Esophagus squamous epithelium (tissue), 4 donors: Measurements from ENCODE around the gene HINT1.

Source experiments
- POLR2A ChIP-seq, 4 donors: fragments of 450-650 bp; IDR thresholded peaks; one replicate each; pipeline ENCODE4 v1.6.1; 2017; ENCODE audit warnings: antibody characterized with exemption in 4 of 4, mild to moderate bottlenecking in 4 of 4, moderate library complexity in 3 of 4
- TF ChIP-seq, protein P1 (sequence below), 6 experiments: fragments of 450-650 bp in 4 of 6; fragments of 200-600 bp in 2 of 6; sonication (generic) in 2 of 6; IDR thresholded peaks; one replicate each; pipeline ENCODE4 v1.5.1; 2016 to 2019; ENCODE audit warnings: antibody characterized with exemption in 6 of 6, mild to moderate bottlenecking in 4 of 6, moderate library complexity in 4 of 6

GRCh38 chr5:131170540-131171275, 5.7 kb upstream of the HINT1 start, which contains the start of gene LYRM7:
- TF ChIP-seq, protein P1, sequence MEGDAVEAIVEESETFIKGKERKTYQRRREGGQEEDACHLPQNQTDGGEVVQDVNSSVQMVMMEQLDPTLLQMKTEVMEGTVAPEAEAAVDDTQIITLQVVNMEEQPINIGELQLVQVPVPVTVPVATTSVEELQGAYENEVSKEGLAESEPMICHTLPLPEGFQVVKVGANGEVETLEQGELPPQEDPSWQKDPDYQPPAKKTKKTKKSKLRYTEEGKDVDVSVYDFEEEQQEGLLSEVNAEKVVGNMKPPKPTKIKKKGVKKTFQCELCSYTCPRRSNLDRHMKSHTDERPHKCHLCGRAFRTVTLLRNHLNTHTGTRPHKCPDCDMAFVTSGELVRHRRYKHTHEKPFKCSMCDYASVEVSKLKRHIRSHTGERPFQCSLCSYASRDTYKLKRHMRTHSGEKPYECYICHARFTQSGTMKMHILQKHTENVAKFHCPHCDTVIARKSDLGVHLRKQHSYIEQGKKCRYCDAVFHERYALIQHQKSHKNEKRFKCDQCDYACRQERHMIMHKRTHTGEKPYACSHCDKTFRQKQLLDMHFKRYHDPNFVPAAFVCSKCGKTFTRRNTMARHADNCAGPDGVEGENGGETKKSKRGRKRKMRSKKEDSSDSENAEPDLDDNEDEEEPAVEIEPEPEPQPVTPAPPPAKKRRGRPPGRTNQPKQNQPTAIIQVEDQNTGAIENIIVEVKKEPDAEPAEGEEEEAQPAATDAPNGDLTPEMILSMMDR (IDR thresholded peaks at IDR 0.05), result peak in 1 of 6 experiments; percentile 21
- peak in 3 of 4 donors; percentile 51 to 76 (median 68) for TF ChIP-seq POLR2A (IDR thresholded peaks at IDR 0.05)
